ENCODE results near the gene MKNK1.

MKNK1 gene

DNA sequence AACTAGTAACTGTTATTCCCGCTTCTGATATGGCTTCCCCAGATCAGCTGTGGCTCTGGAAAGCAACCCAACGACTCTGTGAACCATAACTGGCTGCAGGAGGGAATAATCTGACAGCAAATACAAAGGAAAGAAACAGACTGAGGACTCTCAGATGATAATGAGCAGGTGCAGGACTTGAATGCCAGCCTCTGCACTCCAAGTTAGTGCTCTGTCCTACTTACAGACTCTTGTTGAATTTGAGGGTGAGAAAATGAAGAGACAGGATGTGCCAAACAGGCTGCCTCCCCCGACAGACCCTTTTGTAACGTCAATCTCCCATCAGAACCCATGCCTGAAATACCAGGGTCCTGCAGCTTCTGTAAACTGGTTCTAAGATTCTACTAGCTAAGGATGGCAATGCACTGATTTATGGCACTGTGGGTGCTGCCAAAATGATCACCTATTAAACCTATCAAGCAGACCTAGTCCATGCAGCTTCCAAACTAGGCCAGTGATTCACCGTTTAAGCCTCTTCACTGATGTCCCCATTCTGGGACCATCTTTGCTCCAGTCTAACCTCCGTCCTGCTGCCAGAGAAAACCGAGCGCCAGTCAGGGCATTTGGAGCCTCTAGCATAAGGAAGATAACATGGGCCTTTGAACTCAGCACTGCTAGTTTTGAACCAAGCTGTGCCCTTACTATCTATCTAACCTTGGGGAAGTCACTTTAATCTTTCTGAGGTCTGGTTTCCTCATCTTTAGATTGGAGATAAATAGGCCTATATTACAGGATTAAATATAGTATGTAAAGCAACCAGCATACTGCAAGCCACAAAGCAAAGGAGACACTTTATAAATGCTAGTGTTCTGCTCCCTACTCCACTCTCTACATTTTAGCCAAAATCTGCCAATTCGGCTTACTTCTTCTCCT, 4.8 kb downstream of the MKNK1 start:
- FAIRE-seq (no peak), DNase-seq (ENCODE audit: insufficient read length, low spot score) (no peak)

DNA sequence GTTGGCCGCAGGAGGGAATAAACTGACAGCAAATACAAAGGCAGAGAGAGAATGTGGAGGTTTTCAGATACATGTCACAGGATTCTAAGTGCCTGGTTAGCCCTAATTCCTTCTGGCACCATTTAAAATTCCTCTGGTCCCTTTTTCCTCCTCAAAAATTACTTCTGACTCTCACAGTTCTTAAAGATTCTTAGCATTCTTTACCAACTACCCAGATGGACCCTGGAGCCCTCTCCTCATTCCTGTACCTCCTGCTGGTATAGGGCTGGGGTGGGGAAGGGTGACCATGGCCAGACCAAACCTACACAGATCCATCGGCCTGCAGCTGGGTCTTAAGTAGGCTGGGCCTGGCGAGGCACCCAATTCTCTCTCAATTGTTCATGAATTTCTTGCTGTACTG, 7.2 kb downstream of the MKNK1 start:
- FAIRE-seq, result no peak
- DNase-seq (ENCODE audit: insufficient read length, low spot score), result no peak

DNA sequence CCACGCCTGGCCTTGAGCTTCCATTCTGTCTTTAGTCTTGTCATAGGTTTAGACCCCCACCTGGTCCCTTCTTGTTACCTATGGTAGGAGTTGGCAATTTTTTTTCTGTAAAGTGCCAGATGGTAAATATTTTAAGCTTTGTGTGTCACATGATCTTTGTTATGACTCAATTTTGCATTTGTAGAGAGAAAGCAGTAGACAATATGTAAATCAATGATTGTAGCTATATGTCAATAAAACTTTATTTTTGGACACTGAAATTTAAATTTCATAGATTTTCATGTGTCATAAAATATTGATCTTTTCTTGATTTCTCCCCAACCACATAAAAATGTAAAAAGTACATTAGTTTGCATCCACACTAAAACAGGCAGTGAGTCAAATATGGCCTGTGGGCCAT, 8.0 kb downstream of the MKNK1 start:
- DNase-seq (ENCODE audit: insufficient read length, low spot score) (no peak), FAIRE-seq (no peak)

DNA sequence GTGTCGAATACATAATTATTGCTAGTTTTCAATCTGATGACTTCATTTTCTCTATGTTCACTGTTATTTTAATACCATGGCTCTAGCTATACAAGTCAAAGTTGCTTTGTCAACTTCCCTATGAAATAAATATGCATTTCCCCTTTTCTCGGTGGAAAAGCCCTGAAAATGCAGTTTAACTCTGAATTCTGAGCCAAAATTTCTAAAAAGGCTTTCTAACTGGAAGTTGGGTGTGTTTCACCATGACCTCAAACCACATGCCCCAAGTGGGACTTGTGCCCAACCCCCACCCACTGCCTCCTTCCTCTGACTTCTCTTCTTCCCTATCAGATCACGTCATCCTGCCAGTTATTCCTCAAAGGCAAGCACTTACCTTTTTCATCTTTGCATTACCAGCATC, 8.9 kb downstream of the MKNK1 start:
- DNase-seq (ENCODE audit: insufficient read length, low spot score), result no peak
- no peak for FAIRE-seq

DNA sequence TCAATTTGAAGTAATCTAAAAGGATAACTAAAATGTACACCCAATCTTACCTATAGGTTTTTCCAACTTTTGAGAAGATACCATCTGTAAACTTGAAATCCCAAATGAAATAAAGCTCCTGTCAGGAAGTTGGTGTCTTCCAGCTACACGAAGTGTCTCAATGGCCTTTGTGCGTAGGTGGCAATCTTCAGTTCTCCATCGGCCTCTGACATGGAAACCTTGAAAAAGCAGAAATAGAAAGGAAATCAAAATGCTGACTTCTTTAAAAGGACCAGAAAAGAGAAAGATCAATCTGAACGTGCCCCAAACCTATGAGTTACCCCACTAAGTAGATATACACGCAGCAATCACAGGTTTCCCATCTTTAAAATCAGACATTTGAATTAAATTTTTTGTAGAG, 10.0 kb downstream of the MKNK1 start:
- FAIRE-seq (no peak), DNase-seq (ENCODE audit: insufficient read length, low spot score) (no peak)

DNA sequence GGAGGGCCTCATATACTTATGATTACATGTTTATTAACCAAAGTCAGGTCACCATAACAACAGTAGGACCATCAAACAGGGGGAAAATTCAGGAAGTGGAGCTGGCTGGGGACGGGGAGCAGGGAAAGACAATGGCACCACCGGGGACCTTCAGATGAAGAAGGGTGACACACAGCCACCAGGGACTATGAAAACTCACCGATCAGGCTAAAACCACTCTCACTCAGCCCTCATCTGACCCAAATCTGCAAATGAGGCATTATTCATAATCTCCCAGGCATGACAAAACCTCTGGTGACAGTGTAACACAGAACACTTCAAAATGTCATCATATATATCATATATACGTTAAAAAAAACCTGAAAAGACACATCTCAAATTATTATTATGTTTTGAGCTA, 11.2 kb downstream of the MKNK1 start:
- FAIRE-seq (no peak), DNase-seq (ENCODE audit: insufficient read length, low spot score) (no peak)

DNA sequence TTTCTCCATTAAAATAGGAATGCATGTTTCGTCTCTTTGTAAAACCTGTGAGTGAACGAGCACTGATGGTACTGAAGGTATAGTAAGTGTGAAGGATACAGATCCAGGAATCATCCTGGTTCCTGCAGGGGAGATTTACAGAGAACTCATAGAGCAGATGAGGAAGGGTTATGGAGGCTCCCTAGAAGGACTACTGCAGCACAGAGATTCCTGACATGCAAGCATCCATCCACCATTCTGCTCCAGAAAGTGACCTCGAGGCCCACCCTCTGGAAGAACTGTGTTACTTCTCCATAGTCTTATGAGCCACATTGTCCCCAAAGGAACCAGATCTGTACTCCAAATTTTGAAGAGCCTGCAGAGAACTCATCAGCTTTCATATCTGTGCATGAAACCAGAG, 14.5 kb downstream of the MKNK1 start:
- no peak for FAIRE-seq

DNA sequence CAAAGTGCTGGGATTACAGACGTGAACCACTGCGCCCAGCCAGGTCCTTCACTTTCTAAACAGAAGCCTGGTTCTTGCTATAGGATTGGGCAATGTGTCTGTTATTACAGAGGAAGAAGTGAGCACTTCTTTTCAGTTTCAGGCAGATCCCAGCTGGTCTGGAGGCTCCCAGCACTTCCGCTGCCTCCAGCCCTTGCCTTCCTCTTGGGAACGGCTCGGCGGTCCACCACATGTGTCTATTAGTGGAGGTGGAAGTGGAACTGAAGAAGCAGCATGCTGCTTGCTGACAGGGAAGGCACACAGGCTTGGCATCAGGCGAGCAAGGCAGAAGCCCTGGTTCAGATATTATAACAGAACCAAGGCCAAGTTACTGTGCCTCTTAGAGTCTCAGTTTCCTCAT, 17.0 kb downstream of the MKNK1 start:
- FAIRE-seq, result no peak
- DNase-seq (ENCODE audit: insufficient read length, low spot score), result no peak

More for the DNA sequence above, 14.5 kb downstream of the MKNK1 start:
- DNase-seq (ENCODE audit: insufficient read length, low spot score), result no peak

DNA sequence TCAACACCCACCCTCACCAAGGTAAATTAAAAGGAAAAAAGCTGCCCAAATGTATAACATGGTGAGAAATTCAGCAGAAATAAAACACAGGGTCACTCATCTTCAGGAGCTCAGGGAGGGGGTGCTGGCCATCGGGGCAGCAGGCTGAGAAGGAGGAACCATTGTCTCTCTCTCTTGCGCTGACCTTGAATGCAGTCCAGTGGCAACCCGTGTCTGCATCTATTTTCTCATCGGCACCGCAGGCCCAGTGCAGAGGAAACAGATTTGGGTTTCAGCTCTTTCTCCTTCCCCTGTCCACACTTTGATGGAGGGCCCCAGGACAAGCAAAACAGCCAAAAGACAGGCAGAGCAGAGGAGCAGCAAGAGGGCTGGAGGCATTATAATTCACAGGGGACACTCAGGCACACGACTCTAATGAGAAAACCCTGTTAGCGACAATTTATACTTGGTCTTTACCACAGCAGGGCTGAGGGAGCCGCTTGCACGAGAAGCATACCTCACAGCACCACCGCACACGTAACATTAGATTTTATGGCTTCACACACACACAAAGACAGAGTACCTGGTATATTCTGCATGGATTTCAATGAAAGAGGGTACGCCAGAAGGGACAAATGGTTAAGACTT, 18.6 kb downstream of the MKNK1 start:
- FAIRE-seq (no peak), DNase-seq (ENCODE audit: insufficient read length, low spot score) (no peak)

DNA sequence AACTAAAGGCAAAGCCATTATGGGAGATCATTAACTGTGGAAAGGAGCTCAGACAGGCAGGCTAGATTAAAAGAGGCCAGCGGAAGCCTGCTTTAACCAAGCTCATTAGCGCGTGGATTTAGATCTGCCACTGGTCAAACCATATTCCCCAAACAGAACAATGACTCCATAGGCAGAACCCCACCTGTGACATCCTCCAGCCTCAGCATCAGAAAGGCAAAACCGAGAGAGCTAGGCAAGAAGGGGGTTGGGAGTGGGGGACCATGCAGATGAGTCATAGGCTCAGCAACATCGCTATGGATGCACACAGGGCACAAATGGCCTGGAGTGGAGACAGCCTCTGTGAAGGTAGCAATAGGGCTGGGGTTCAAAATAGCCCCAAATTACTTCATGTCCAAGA, 20.6 kb downstream of the MKNK1 start:
- DNase-seq (ENCODE audit: insufficient read length, low spot score) (no peak), FAIRE-seq (no peak)

DNA sequence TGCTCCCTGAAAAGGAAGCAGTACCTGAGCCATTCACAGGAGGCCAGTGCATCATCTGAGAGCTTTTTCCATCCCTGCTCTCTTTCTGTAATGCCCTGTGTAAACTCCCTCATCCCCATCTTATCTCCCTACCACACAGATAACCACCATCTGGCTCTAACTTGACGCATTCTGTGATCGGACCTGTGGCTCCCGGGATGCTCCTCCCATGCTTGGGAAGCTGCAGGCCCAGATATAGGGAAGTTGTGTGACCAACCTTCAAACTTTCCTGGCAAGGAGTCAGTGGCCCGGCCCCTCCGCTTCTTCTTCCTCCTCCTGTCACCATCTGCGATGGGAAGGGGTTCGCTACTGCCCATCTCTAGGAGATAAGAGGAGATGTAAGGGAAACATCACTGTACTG, 21.1 kb downstream of the MKNK1 start:
- no peak for FAIRE-seq
- no peak for DNase-seq (ENCODE audit: insufficient read length, low spot score)

DNA sequence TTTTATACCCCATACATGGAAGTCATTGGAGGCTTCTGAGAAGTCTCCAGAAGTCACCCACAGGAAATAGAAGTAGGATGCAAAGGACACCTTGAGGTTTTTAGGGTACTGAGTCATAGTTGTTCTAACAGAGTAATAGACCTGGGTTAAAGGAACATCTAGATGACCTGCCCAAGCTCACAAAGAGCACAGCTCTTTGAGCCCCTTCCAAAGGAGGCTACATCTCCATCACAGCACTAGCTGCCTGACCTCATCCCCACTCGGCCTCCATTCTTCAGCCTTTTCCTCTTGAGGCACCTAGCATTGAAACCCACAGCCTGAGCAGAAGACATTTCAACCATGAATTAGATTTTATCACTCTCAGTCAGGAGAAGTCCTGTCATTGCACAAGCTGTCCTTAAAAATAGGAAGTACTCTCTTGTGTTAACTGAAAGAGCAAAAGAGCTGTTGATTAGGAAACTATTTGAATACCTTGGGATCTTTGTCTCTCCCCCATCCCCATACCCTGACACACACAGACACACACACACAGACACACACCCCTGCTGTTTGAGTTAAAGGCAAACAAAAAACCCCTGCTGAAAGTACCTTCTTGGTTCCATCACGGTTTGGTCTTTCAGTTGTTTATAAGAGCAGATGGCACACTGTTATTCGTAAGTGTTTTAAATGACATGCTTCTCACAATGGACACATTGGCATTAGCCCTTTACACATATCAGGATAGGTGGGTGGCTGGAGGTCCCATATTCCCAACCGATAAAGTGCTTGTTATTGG, 22.2 kb downstream of the MKNK1 start:
- DNase-seq (ENCODE audit: insufficient read length, low spot score), result no peak
- no peak for FAIRE-seq

DNA sequence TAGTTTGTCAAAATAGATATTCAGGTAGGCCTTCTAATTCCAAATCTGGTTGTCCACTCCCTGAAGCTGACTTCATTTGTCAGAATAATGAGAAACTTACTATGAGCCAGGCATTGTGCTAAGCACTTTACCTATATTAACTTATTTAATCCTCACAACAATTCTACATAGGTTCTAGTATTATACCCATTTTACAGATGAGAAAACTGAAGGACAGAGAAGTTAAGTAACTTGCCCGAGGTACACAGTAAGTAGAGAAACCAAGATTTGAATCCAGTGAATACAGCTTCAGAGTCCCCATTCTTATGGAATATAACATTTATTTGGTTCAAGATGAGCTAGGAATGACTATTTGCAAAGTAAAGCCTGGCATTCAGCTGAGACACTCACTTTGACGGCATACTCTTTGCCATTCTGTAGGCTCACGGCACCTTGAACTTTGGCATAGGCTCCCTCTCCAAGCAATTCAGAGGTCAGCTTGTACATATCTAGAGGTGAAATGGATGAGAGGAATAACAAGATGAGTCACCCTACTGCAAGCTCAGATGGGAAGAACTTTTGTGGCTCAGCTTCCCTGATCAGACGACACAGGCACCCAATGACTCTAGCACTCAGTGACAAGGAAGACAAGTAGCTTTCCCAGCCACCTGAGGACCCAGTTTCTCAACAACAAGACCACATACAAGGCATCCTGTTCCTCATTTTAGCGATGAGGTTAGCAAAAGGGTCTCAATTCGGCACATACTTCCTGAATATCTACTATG, 23.7 kb downstream of the MKNK1 start:
- FAIRE-seq, result no peak

DNA sequence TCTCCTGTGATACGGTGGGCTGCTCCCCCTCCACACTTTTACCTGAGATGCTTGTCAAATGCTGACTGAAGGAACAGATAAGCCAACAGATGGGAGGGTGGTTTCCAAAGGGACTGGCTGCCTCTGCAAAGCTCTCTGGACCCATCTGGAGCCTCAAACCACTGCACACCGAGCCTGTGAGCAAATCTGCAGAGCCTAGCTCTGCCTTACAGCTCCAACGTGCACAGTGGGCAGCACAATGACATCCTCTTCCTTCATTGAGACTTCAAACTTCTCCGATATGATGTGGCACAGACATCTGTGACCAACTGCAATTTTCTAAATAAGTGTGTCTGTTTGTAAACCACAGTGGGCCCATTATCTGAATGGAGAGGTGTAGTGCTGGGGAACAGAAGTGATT, 26.4 kb downstream of the MKNK1 start:
- DNase-seq (ENCODE audit: insufficient read length, low spot score) (no peak), FAIRE-seq (no peak)

More for the DNA sequence above, 23.7 kb downstream of the MKNK1 start:
- no peak for DNase-seq (ENCODE audit: insufficient read length, low spot score)

DNA sequence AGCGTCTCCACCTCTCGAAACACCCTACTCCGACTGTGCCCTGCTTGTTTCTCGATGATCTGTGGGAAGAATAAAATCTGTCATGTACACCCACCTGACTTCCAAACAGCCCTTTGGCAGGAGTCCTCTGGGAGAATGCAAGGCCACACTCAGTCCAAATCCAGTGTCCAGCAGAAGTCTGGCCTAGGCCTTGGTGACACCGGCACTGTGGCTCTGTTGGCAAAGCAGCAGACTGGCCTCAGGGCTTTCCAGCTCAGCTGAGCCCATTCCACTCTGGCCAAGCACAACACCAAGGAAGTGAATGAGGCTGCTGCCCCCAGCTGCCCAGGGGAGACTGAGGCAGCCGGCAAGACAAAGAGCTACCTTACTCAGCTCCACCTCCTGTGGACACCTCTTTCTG, 27.5 kb downstream of the MKNK1 start:
- no peak for DNase-seq (ENCODE audit: insufficient read length, low spot score)
- no peak for FAIRE-seq

DNA sequence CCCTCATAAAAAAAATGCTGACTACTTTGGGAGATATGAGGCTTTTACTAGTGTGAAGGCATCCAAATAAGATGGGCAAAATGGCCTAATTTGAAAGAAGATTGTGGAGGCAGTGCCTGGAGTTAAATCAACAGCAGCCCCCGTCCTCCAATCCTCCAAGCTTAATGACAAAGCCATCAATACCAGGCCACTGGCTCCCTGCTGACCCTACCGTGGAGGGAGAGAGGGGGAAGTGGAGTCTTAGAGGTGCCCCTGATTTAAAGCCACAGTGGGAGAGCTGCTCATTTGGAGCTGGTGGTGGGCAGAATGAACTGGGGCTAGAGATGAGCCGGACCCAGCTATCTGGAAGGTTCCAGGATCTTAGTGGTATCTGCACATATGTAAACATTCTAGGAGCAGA, 28.3 kb downstream of the MKNK1 start:
- FAIRE-seq, result no peak
- no peak for DNase-seq (ENCODE audit: insufficient read length, low spot score)

DNA sequence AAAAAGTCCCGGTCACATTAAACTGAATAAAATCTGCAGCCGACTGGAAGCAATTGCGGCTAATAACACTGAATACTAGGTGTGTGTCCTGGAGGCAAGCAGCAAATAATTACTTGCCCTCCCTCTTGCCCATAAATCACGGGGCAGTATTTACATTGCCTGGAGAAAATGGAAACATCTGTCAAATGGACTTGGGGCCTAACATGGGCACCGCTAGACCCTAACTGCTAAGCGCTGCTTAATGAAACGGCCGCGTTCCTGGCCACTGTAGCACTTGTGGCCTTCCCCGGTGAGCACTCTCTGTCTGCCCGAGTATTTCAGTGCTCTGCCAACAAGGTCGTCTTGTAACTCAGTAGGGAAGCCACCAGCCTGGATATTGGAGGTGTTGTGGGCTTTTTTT, 28.8 kb downstream of the MKNK1 start:
- FAIRE-seq (no peak), DNase-seq (ENCODE audit: insufficient read length, low spot score) (no peak)

DNA sequence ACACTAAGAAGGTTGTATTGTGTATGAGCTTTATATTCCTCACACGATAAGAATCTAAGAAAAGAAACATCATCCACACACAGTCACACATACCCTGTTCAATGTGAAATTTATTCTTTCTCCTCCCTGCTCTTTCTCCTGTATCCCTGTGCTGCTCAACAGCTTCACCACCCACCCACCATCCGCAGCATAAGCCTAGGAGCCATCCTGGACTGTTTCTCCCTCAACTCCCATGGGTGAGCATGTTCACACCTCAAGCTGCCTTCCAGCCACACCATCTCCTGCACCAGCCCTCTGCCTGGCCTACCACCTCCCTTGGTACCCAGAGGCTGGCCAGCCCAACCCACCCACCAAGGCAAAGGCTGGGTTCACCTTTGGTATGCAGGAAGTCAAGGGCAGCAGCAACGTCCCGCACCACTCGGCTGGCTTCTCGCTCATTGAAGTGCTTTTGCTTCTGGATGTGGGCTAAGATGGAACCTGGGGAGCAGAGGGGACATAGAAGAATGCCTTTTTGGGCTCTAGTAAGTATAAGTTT, 32.3 kb downstream of the MKNK1 start:
- no peak for FAIRE-seq

DNA sequence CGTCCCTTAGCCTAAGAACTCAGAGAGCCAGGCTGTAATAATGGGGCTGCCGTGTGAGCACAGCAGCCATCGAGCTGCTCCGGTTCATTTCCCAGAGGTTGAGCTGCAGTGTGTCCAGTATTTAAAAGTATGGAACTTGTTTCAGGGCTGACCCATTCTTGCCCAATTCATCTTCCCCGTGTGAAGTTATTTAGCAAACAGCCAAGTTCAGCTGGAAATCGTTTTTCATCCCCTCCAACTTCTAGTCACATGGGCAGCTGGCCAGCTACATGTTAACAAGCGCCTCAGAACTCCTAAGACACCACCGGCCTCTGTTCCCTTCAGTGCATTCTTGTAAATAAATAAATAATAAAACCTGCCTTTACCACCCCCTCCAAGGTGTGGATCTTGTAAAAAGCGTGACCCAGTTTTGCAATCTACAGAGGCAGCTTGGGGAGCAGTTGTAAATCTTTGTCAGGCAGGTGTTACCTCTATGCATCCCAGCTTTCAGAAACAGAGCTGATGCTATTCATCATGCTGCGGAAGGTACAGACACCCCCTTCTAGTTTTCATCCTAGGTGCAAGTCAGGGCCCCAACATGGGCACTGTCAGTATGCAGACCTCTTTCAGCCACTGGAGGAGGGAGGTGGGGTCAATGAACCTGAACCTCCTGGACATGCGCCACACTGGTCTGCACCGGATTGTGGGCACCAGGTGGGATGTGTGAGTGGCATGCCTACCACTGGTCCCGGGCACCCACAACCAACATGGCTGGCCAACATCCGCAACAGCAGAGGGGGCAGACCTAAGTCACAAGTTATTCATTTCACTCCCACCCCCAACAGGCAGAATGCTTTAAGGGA, 34.0 kb downstream of the MKNK1 start:
- DNase-seq (ENCODE audit: insufficient read length, low spot score), result no peak
- FAIRE-seq, result no peak

More for the DNA sequence above, 32.3 kb downstream of the MKNK1 start:
- no peak for DNase-seq (ENCODE audit: insufficient read length, low spot score)

DNA sequence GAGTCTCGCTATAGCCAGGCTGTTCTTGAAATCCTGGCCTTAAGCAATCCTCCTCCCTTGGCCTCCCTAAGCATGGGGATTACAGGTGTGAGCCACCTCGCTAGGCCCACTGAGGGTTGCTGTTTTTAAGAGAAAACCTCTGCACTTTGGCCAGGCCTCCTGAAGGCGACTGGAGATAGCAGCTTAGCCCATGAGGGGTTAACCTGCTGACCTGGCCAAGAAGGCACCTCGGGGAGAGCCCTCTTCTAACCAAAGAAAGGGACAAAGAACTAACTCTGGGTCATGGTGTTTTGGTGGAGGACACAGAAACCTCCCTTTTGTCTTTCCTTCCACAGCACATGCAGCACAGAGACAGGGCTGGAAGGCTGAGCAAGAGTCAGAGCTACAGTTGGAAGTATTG, 35.0 kb downstream of the MKNK1 start:
- FAIRE-seq, result no peak
- no peak for DNase-seq (ENCODE audit: insufficient read length, low spot score)
